ENCODE results near the gene HES1.
"Not testable (repeated sequence)": the region's sequence is repeated elsewhere in the genome, so short reads cannot be mapped to it uniquely, and the experiment has no call there.

Gene HES1

GRCh38 chr3:194128202-194128918 lies 7.6 kb upstream of the HES1 start:
- no peak for DNase-seq (ENCODE audit: low spot score)

GRCh38 chr3:194128919-194129295 lies 7.0 kb upstream of the HES1 start:
- DNase-seq (ENCODE audit: low spot score) = not testable (repeated sequence)

- DNase-seq (ENCODE audit: low spot score) = no peak
These were observed 6.3 kb upstream of the HES1 start for GRCh38 chr3:194129581-194130133.

GRCh38 chr3:194130188-194130587 lies 5.8 kb upstream of the HES1 start:
- no peak for DNase-seq (ENCODE audit: low spot score)

GRCh38 chr3:194130807-194131589 lies 5.0 kb upstream of the HES1 start:
- no peak for DNase-seq (ENCODE audit: low spot score)

- DNase-seq (ENCODE audit: low spot score) = no peak
These were observed 3.3 kb upstream of the HES1 start for GRCh38 chr3:194132465-194133286.

- DNase-seq (ENCODE audit: low spot score) = no peak
These were observed 2.2 kb upstream of the HES1 start for GRCh38 chr3:194133661-194134230.

GRCh38 chr3:194134231-194134756 lies 1.7 kb upstream of the HES1 start:
- DNase-seq (ENCODE audit: low spot score) = peak; percentile 45

- DNase-seq (ENCODE audit: low spot score) = peak; percentile 87
These were observed 1.0 kb upstream of the HES1 start for GRCh38 chr3:194134757-194135515.

GRCh38 chr3:194135516-194135805 lies 487 bp upstream of the HES1 start:
- DNase-seq (ENCODE audit: low spot score) = no peak

- no peak for DNase-seq (ENCODE audit: low spot score)
These were observed 615 bp downstream of the HES1 start for GRCh38 chr3:194136519-194137007.

GRCh38 chr3:194137008-194137505 lies 1.1 kb downstream of the HES1 start:
- DNase-seq (ENCODE audit: low spot score) = peak; percentile 42

- peak; percentile 31 for DNase-seq (ENCODE audit: low spot score)
These were observed 1.8 kb downstream of the HES1 start for GRCh38 chr3:194137506-194138474.

GRCh38 chr3:194138732-194139070 lies 2.8 kb downstream of the HES1 start:
- no peak for DNase-seq (ENCODE audit: low spot score)

- DNase-seq (ENCODE audit: low spot score) = peak; percentile 57
These were observed 3.3 kb downstream of the HES1 start for GRCh38 chr3:194139071-194139813.

GRCh38 chr3:194139814-194140391 lies 4.0 kb downstream of the HES1 start:
- DNase-seq (ENCODE audit: low spot score) = no peak

- DNase-seq (ENCODE audit: low spot score) = no peak
These were observed 4.8 kb downstream of the HES1 start for GRCh38 chr3:194140520-194141414.
